ENCODE measurements around the gene LAMA5. TPM values are rescaled to one million over a fixed set of nuclear protein-coding genes. Genes with fewer than 3 reads are reported as not detected.
A peak's percentile ranks its signal among the peaks of the same experiment; 100 is the strongest.

The LAMA5 gene
- total and polyA plus RNA-seq, 2 of the 8 experiments (the other 6 are each of a cell fraction or from before 2014, with no cell fraction given) = 34.4 to 225 TPM

- peaks cover 5% of the 10 kb centered on the region; the same call in 1 of the 2 replicates for H3K23me2 ChIP-seq (ENCODE audit: low read depth, low read length)
- H3K56ac ChIP-seq (replicated peaks; ENCODE audit: insufficient read length, low read depth, low read length) = no peak overlapping the region
- H3K4me2 ChIP-seq (ENCODE audit: insufficient read depth in 1 of 2, low read depth in 2 of 2, low read length in 2 of 2) = no peak overlapping the region
- H3K79me1 ChIP-seq (ENCODE audit: low read depth, low read length) = no peaks in the 10 kb centered on the region
- peaks cover 0 to 8% of the 10 kb centered on the region in 2 experiments for H4K20me1 ChIP-seq (replicated peaks in 1 of 2; ENCODE audit: control insufficient read depth in 1 of 2, insufficient read depth in 2 of 2, low read length in 2 of 2)
- H2BK15ac ChIP-seq (ENCODE audit: low read length) = peak overlapping the region; percentile 19; the same call in 1 of the 2 replicates
- POLR2A ChIA-PET (ENCODE audit: partially characterized antibody) = interaction anchor here (0.8 to 10.7 kb wide), 10 partner anchors 9 to 81 kb away, joined by 3 to 213 read pairs (median 4); partner anchors contain the start of genes LAMA5 and RPS21
- H3K23ac ChIP-seq (ENCODE audit: insufficient read length) = no peak overlapping the region
- H2AK5ac ChIP-seq (ENCODE audit: low read depth, low read length) = peak overlapping the region; percentile 75; the same call in 1 of the 2 replicates
- 89% methylated on average over 13 of the region's 15 CpGs; no CpG with 5 or more reads in 1 of the 2 experiments for WGBS, 2 experiments (ENCODE audit: extremely low coverage in 1 of 2, insufficient coverage in 1 of 2, insufficient read length in 1 of 2, insufficient replicate concordance in 2 of 2, low coverage in 1 of 2, low lambda C conversion rate in 2 of 2, missing lambda C conversion rate in 1 of 2)
- H3K4ac ChIP-seq (replicated peaks; ENCODE audit: insufficient read length, low read depth, low read length) = no peak overlapping the region
- H4K5ac ChIP-seq (ENCODE audit: insufficient read length, low read depth, low read length) = peak overlapping the region; percentile 22
- CTCF ChIA-PET (ENCODE audit: partially characterized antibody) = interaction anchor here (0.9 to 14.1 kb wide), 6 partner anchors 8 to 286 kb away, joined by 3 to 212 read pairs (median 5); partner anchors contain the start of genes LAMA5 and RPS21
- H2BK12ac ChIP-seq (ENCODE audit: low read depth, low read length) = peak overlapping the region; percentile 90; the same call in 1 of the 2 replicates
- H3K36me3 ChIP-seq (ENCODE audit: control insufficient read depth in 2 of 4, insufficient read depth in 4 of 4, low read length in 3 of 4) = peaks cover 0 to 5% (median 2%) of the 10 kb centered on the region in 4 experiments; a peak in 4 of 8 replicates
- no peaks in the 10 kb centered on the region for H3K27me3 ChIP-seq (replicated peaks in 1 of 4; ENCODE audit: control insufficient read depth in 3 of 4, extremely low read depth in 1 of 4, insufficient read depth in 3 of 4, low read length in 3 of 4)
- H2BK5ac ChIP-seq (ENCODE audit: low read depth, low read length) = peak overlapping the region; percentile 88; the same call in 1 of the 2 replicates
- peak overlapping the region; percentile 18 for H3K14ac ChIP-seq (ENCODE audit: insufficient read length)
- H4K8ac ChIP-seq (ENCODE audit: extremely low read depth, insufficient read depth, low read length) = no peak overlapping the region; the same call in 1 of the 2 replicates
- H3K4me1 ChIP-seq (replicated peaks in 1 of 4; ENCODE audit: control insufficient read depth in 3 of 4, insufficient read depth in 4 of 4, low read length in 3 of 4) = peaks cover 0 to 30% (median 28%) of the 10 kb centered on the region in 4 experiments; a peak in 6 of 7 replicates
- H3K9me3 ChIP-seq (ENCODE audit: insufficient read depth in 2 of 2, low read depth in 1 of 2, low read length in 1 of 2) = no peaks in the 10 kb centered on the region
- 0 out of 2 replicates have a peak overlapping the region, but pooled peaks have one; percentile 40 for H2BK20ac ChIP-seq (ENCODE audit: low read length)
- no peaks in the 10 kb centered on the region for H3K79me2 ChIP-seq (ENCODE audit: control insufficient read depth in 1 of 2, insufficient read depth in 2 of 2, low read length in 2 of 2)
- no peak for FAIRE-seq
- no peak for DNase-seq (ENCODE audit: low read depth in 1 of 2, low spot score in 2 of 2)
- peak overlapping the region; percentile 31; the same call in 1 of the 2 replicates for H3K27ac ChIP-seq (ENCODE audit: low read depth, low read length)
- no peak overlapping the region for H3K9ac ChIP-seq (replicated peaks in 1 of 4; ENCODE audit: extremely low read depth in 1 of 4, low read depth in 3 of 4, low read length in 3 of 4)
- peak overlapping the region; percentile 38 for H3K18ac ChIP-seq (ENCODE audit: extremely low read depth, low read length)
- peak overlapping the region; percentile 73 for H4K91ac ChIP-seq (replicated peaks; ENCODE audit: insufficient read length, low read length)
- H2AFZ ChIP-seq (ENCODE audit: low read length) = no peak overlapping the region
- H3K4me3 ChIP-seq (ENCODE audit: extremely low read depth in 1 of 4, insufficient read depth in 2 of 4, low read depth in 3 of 4, low read length in 4 of 4) = no peak overlapping the region
- H2BK120ac ChIP-seq (replicated peaks; ENCODE audit: low read depth, low read length) = peak overlapping the region; percentile 95
Observed at GRCh38 chr20:62377615-62378178, 10.6 kb upstream of the LAMA5 start.

Data from H1 (cell line).